ENCODE data around the gene FYB2. TPM values are rescaled to one million over a fixed set of nuclear protein-coding genes. Genes with fewer than 3 reads are reported as not detected.

The FYB2 gene
- total and polyA plus RNA-seq, 2 experiments from 2014 or later, result 15.5 to 18.6 TPM

GRCh38 chr1:56795870-56796269 lies 23.3 kb downstream of the FYB2 start:
- WGBS (ENCODE audit: low lambda C conversion rate, missing lambda C conversion rate), result 93% methylated on average over 4 of the region's 4 CpGs
- no peak for DNase-seq (ENCODE audit: low spot score)
- no peak for TF ChIP-seq CTCF (IDR thresholded peaks at IDR 0.05; ENCODE audit: poor library complexity)
- TF ChIP-seq EZH2 (IDR thresholded peaks at IDR 0.05; ENCODE audit: borderline replicate concordance), result no peak
- no peak for TF ChIP-seq EZH2phosphoT487 (IDR thresholded peaks at IDR 0.05; ENCODE audit: low read depth, severe bottlenecking, unreplicated experiment)
- H3K4me1 ChIP-seq (ENCODE audit: insufficient read depth), result no peaks in the 10 kb centered on the region
- no peaks in the 10 kb centered on the region for H3K36me3 ChIP-seq (replicated peaks; ENCODE audit: insufficient read depth, low read depth)
- no peak overlapping the region for H3K4me2 ChIP-seq
- no peaks in the 10 kb centered on the region for H3K79me2 ChIP-seq
- no peaks in the 10 kb centered on the region for H3K27me3 ChIP-seq
- H2AFZ ChIP-seq, result no peak overlapping the region
- no peaks in the 10 kb centered on the region for H3K9me2 ChIP-seq (replicated peaks; ENCODE audit: insufficient read depth)
- H3K27ac ChIP-seq, result no peak overlapping the region
- no peaks in the 10 kb centered on the region for H4K20me1 ChIP-seq (ENCODE audit: insufficient read depth, poor library complexity, severe bottlenecking)
- H3K4me3 ChIP-seq, result no peak overlapping the region
- no peaks in the 10 kb centered on the region for H3K9me3 ChIP-seq (ENCODE audit: low read depth)

- Histone ChIP-seq H4K20me1 (ENCODE audit: insufficient read depth, poor library complexity, severe bottlenecking) (no peaks in the 10 kb centered on the region), H3K4me2 (no peak overlapping the region), H3K27ac (no peak overlapping the region), H3K4me3 (no peak overlapping the region), H3K36me3 (replicated peaks; ENCODE audit: insufficient read depth, low read depth) (no peaks in the 10 kb centered on the region), H3K9me2 (replicated peaks; ENCODE audit: insufficient read depth) (no peaks in the 10 kb centered on the region), H3K4me1 (ENCODE audit: insufficient read depth) (peaks cover 19% of the 10 kb centered on the region), H3K27me3 (no peaks in the 10 kb centered on the region), H2AFZ (no peak overlapping the region), H3K9me3 (ENCODE audit: low read depth) (no peaks in the 10 kb centered on the region), H3K79me2 (no peaks in the 10 kb centered on the region)
- TF ChIP-seq EZH2phosphoT487 (IDR thresholded peaks at IDR 0.05; ENCODE audit: low read depth, severe bottlenecking, unreplicated experiment), result no peak
- TF ChIP-seq CTCF (IDR thresholded peaks at IDR 0.05; ENCODE audit: poor library complexity), result no peak
- TF ChIP-seq EZH2 (IDR thresholded peaks at IDR 0.05; ENCODE audit: borderline replicate concordance), result no peak
- 90% methylated on average over 3 of the region's 3 CpGs for WGBS (ENCODE audit: low lambda C conversion rate, missing lambda C conversion rate)
- DNase-seq (ENCODE audit: low spot score), result no peak
Observed at GRCh38 chr1:56790036-56790435, 29.2 kb downstream of the FYB2 start.

- no peak for DNase-seq (ENCODE audit: low spot score)
- Histone ChIP-seq H3K4me3 (no peak overlapping the region), H3K4me2 (peak overlapping the region; percentile 53)
Observed at GRCh38 chr1:56788588-56788987, 30.6 kb downstream of the FYB2 start.

More at GRCh38 chr1:56788588-56788987, 30.6 kb downstream of the FYB2 start:
- Histone ChIP-seq H3K4me1 (ENCODE audit: insufficient read depth) (peaks cover 19% of the 10 kb centered on the region), H3K27me3 (no peaks in the 10 kb centered on the region), H3K27ac (peak overlapping the region; percentile 42), H3K36me3 (replicated peaks; ENCODE audit: insufficient read depth, low read depth) (no peaks in the 10 kb centered on the region), H3K79me2 (no peaks in the 10 kb centered on the region), H2AFZ (no peak overlapping the region), H4K20me1 (ENCODE audit: insufficient read depth, poor library complexity, severe bottlenecking) (no peaks in the 10 kb centered on the region), H3K9me3 (ENCODE audit: low read depth) (no peaks in the 10 kb centered on the region), H3K9me2 (replicated peaks; ENCODE audit: insufficient read depth) (no peaks in the 10 kb centered on the region)
- WGBS (ENCODE audit: low lambda C conversion rate, missing lambda C conversion rate), result 56% methylated on average over 6 of the region's 6 CpGs
- TF ChIP-seq EZH2 (IDR thresholded peaks at IDR 0.05; ENCODE audit: borderline replicate concordance) (no peak), EZH2phosphoT487 (IDR thresholded peaks at IDR 0.05; ENCODE audit: low read depth, severe bottlenecking, unreplicated experiment) (no peak), CTCF (IDR thresholded peaks at IDR 0.05; ENCODE audit: poor library complexity) (no peak)
